K562 (cell line): ENCODE results near the gene ROPN1L. TPM values are rescaled to one million over a fixed set of nuclear protein-coding genes. Genes with fewer than 3 reads are reported as not detected.

ENCODE experiments used
- C11orf30 ChIP-seq: fragments of 450-650 bp; IDR thresholded peaks from 2 replicates; pipeline ENCODE4 v1.6.1; 2016; ENCODE audit warnings: low read depth, mild to moderate bottlenecking
- CCAR2 ChIP-seq: fragments of 200-400 bp; formaldehyde crosslinking; IDR thresholded peaks from 2 replicates; pipeline ENCODE4 v1.6.1; 2017; ENCODE audit warnings: mild to moderate bottlenecking, low read depth, low read length
- CGGBP1 ChIP-seq: fragments of 250-450 bp; sonication (Bioruptor Pico); IDR thresholded peaks from 2 replicates; pipeline ENCODE4 v1.9.0; 2021; ENCODE audit warnings: mild to moderate bottlenecking
- COPS2 ChIP-seq: fragments of 450-650 bp; conservative IDR thresholded peaks from 2 replicates; pipeline ENCODE4 v1.6.1; 2016; ENCODE audit warnings: mild to moderate bottlenecking, moderate library complexity
- DACH1 ChIP-seq: fragments of 450-650 bp; IDR thresholded peaks from 2 replicates; pipeline ENCODE4 v1.6.1; 2018; ENCODE audit not compliant: partially characterized antibody
- DMBX1 ChIP-seq: fragments of 250-450 bp; sonication (Bioruptor Pico); IDR thresholded peaks from 2 replicates; pipeline ENCODE4 v1.8.0; 2022; ENCODE audit warnings: inconsistent platforms, mild to moderate bottlenecking, moderate library complexity, borderline replicate concordance
- ELF1 ChIP-seq: fragments of 200-800 bp; sonication (Bioruptor generic); IDR thresholded peaks from 2 replicates; pipeline ENCODE4 v1.6.1; 2016; ENCODE audit warnings: missing genetic modification characterization, missing compliant biosample characterization
- EP400 ChIP-seq: fragments of 450-650 bp; IDR thresholded peaks from 2 replicates; pipeline ENCODE4 v1.6.1; 2017; ENCODE audit warnings: antibody characterized with exemption, mild to moderate bottlenecking, moderate library complexity
- EWSR1 ChIP-seq: fragments of 450-650 bp; IDR thresholded peaks from 2 replicates; pipeline ENCODE4 v1.6.1; 2018; ENCODE audit warnings: borderline replicate concordance, mild to moderate bottlenecking, low read depth, moderate library complexity; ENCODE audit not compliant: partially characterized antibody
- GABPB1 ChIP-seq: sonication (generic); formaldehyde crosslinking; IDR thresholded peaks from 2 replicates; pipeline ENCODE4 v1.8.0; 2022; ENCODE audit warnings: mild to moderate bottlenecking, missing genetic modification reagents
- HDAC2 ChIP-seq: fragments of 450-650 bp; IDR thresholded peaks from 2 replicates; pipeline ENCODE4 v1.6.1; 2016; ENCODE audit warnings: mild to moderate bottlenecking
- HNRNPLL ChIP-seq: fragments of 200-400 bp; formaldehyde crosslinking; IDR thresholded peaks from 2 replicates; pipeline ENCODE4 v1.6.1; 2017; ENCODE audit warnings: low read length, low read depth, mild to moderate bottlenecking; ENCODE audit not compliant: poor library complexity, severe bottlenecking
- IRF1 ChIP-seq: sonication (generic); formaldehyde crosslinking; IDR thresholded peaks from 2 replicates; pipeline ENCODE4 v1.8.0; 2022; ENCODE audit warnings: missing genetic modification reagents, mild to moderate bottlenecking, borderline replicate concordance
- MAFG ChIP-seq: fragments of 450-650 bp; conservative IDR thresholded peaks from 2 replicates; pipeline ENCODE4 v1.6.1; 2016; ENCODE audit warnings: missing genetic modification characterization, missing compliant biosample characterization
- MBD2 ChIP-seq: sonication (generic); IDR thresholded peaks from 2 replicates; pipeline ENCODE4 v1.6.1; 2016; ENCODE audit warnings: low read depth, borderline replicate concordance
- NFE2 ChIP-seq: IDR thresholded peaks from 2 replicates; pipeline ENCODE4 v1.6.1; 2014; ENCODE audit warnings: antibody characterized with exemption, low read depth
- PRMT5 ChIP-seq: sonication (generic); formaldehyde crosslinking; IDR thresholded peaks from 2 replicates; pipeline ENCODE4 v1.5.0; 2020; ENCODE audit warnings: missing genetic modification reagents
- RBM15 ChIP-seq: fragments of 200-400 bp; formaldehyde crosslinking; IDR thresholded peaks from 2 replicates; pipeline ENCODE4 v1.6.1; 2018; ENCODE audit warnings: mild to moderate bottlenecking, low read length, moderate library complexity; ENCODE audit not compliant: insufficient read depth
- RBM22 ChIP-seq: fragments of 200-400 bp; formaldehyde crosslinking; IDR thresholded peaks from 2 replicates; pipeline ENCODE4 v1.6.1; 2018; ENCODE audit warnings: low read length, low read depth; ENCODE audit not compliant: poor library complexity, severe bottlenecking
- SMAD3 ChIP-seq: fragments of 450-650 bp; formaldehyde crosslinking; conservative IDR thresholded peaks from 2 replicates; pipeline ENCODE4 v1.4.0; 2020; ENCODE audit warnings: mild to moderate bottlenecking
- SMARCE1 ChIP-seq: fragments of 450-650 bp; IDR thresholded peaks from 2 replicates; pipeline ENCODE4 v1.7.1; 2016; ENCODE audit warnings: mild to moderate bottlenecking
- SNAPC5 ChIP-seq: fragments of 250-450 bp; sonication (Bioruptor Pico); IDR thresholded peaks from 2 replicates; pipeline ENCODE4 v1.8.0; 2021; ENCODE audit warnings: moderate library complexity, mild to moderate bottlenecking, inconsistent platforms
- SP1 ChIP-seq: sonication (generic); formaldehyde crosslinking; IDR thresholded peaks from 2 replicates; pipeline ENCODE4 v1.8.1; 2022; ENCODE audit warnings: mild to moderate bottlenecking, missing genetic modification reagents
- THAP7 ChIP-seq: fragments of 250-450 bp; sonication (Bioruptor Pico); IDR thresholded peaks from 2 replicates; pipeline ENCODE4 v1.5.0; 2021
- USF2 ChIP-seq: sonication (generic); formaldehyde crosslinking; IDR thresholded peaks from 2 replicates; pipeline ENCODE4 v1.5.0; 2020; ENCODE audit warnings: missing genetic modification reagents
- ZBTB5 ChIP-seq: fragments of 450-650 bp; IDR thresholded peaks from 2 replicates; pipeline ENCODE4 v1.6.1; 2017; ENCODE audit warnings: antibody characterized with exemption
- ZEB2 ChIP-seq: fragments of 450-650 bp; IDR thresholded peaks from 2 replicates; pipeline ENCODE4 v1.6.1; 2016
- polyA plus RNA-seq, 8 experiments: library from polyadenylated mRNA; depleted of rRNA in 4 of 8; stranded (reverse) in 5 of 8; unstranded in 3 of 8; fragments of >200 nt; fragmentation: Nextera tagmentation in 2 of 8; fragmentation: Illumina TruSeq in 1 of 8; extraction: Ambion mirVana in 2 of 8; extraction: Trizol in 1 of 8; gene quantifications; 2 replicates each; pipeline versions ENCODE4 v1.2.1 to v1.2.3, GENCODE V29; 2011 to 2014; ENCODE audit warnings: inconsistent platforms in 1 of 8, missing spikeins in 1 of 8
- total RNA-seq, 7 experiments: library from RNA; depleted of rRNA in 6 of 7; stranded (reverse); fragments of >200 nt in 6 of 7; fragmentation: Illumina TruSeq in 2 of 7; extraction: Trizol in 2 of 7; gene quantifications; 2 replicates each; pipeline versions ENCODE4 v1.2.1 to v1.2.3, GENCODE V29; 2011 to 2021; ENCODE audit warnings: low replicate concordance in 1 of 7

Gene ROPN1L
- total and polyA plus RNA-seq, 9 of the 15 experiments (the other 6 are each of a cell fraction or from before 2014, with no cell fraction given), result 0.04 to 0.85 (median 0.24) TPM; not detected in 3

GRCh38 chr5:10501554-10502075, 59.9 kb downstream of the ROPN1L start (continued):
- no peak for TF ChIP-seq ZBTB5
- no peak for TF ChIP-seq EWSR1
- no peak for TF ChIP-seq SP1 (CRISPR knock-in tag)
- TF ChIP-seq IRF1 (CRISPR knock-in tag), result no peak
- no peak for TF ChIP-seq RBM22
- TF ChIP-seq PRMT5 (CRISPR knock-in tag), result no peak
- TF ChIP-seq EP400, result peak; percentile 65
- peak; percentile 87 for TF ChIP-seq DMBX1
- TF ChIP-seq HNRNPLL, result peak; percentile 41
- TF ChIP-seq RBM15, result no peak
- TF ChIP-seq HDAC2, result peak; percentile 67; the same call in 1 of the 2 replicates
- 0 out of 2 replicates have a peak, but pooled peaks have one; percentile 18 for TF ChIP-seq ZEB2
- no peak for TF ChIP-seq ELF1 (tag)
- peak; percentile 39; the same call in 1 of the 2 replicates for TF ChIP-seq NFE2
- no peak for TF ChIP-seq DACH1
- no peak for TF ChIP-seq USF2 (CRISPR knock-in tag)
- TF ChIP-seq CCAR2, result no peak
- TF ChIP-seq MBD2, result no peak
- TF ChIP-seq SMAD3 (CRISPR knock-in tag), result 0 out of 2 replicates have a peak, but pooled peaks have one; percentile 13
- TF ChIP-seq COPS2, result no peak
- peak; percentile 38 for TF ChIP-seq MAFG (tag)
- TF ChIP-seq C11orf30, result peak; percentile 81; the same call in 1 of the 2 replicates
- TF ChIP-seq THAP7 (CRISPR knock-in tag), result no peak
- TF ChIP-seq CGGBP1 (CRISPR knock-in tag), result no peak
- 0 out of 2 replicates have a peak, but pooled peaks have one; percentile 30 for TF ChIP-seq SMARCE1
- no peak for TF ChIP-seq GABPB1 (CRISPR knock-in tag)
- TF ChIP-seq SNAPC5 (CRISPR knock-in tag), result no peak
